ENCODE measurements around the gene SMIM22. TPM values are rescaled to one million over a fixed set of nuclear protein-coding genes. Genes with fewer than 3 reads are reported as not detected.

The SMIM22 gene
- total and polyA plus RNA-seq, 2 donors (not counting 3 experiments of a cell fraction or from before 2014, with no cell fraction given) = not detected

DNA sequence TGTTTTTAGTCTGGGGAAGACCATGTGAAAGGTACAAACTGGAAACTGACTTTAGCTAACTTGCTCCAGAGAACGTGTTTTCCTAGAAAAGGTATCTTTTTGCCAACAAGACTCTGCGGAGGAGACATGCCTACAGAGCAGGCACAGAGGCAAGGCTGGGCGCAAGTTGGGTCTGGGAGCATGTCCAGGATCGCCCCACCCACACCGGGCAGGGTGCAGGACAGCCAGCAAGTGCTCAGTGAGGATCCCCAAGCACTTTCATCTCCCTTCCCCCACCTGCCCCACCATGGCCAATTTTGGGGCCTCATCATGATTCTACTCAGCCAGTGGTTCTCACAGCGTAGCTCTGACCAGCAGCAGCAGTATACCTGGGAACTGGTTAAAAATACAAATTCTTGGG, 25.5 kb downstream of the SMIM22 start:
- Histone ChIP-seq H3K4me2 (ENCODE audit: insufficient read depth, low read length) (no peak overlapping the region), H3K9me3 (replicated peaks; ENCODE audit: control insufficient read depth, insufficient read depth, low read length) (no peaks in the 10 kb centered on the region), H3K27me3 (ENCODE audit: control insufficient read depth in 2 of 2, insufficient read depth in 2 of 2, low read length in 2 of 2) (no peaks in the 10 kb centered on the region), H3K4me3 (replicated peaks in 1 of 3; ENCODE audit: insufficient read depth in 1 of 3, low read depth in 1 of 3, low read length in 3 of 3) (no peak overlapping the region), H4K20me1 (replicated peaks; ENCODE audit: control insufficient read depth, extremely low read depth, insufficient read depth, low read length) (no peaks in the 10 kb centered on the region), H2AFZ (ENCODE audit: low read depth, low read length) (no peak overlapping the region), H3K79me2 (ENCODE audit: control insufficient read depth, insufficient read depth, low read length) (no peaks in the 10 kb centered on the region), H3K9me1 (replicated peaks; ENCODE audit: control insufficient read depth, extremely low read depth, insufficient read depth, low read length) (no peaks in the 10 kb centered on the region), H3K36me3 (ENCODE audit: control insufficient read depth in 2 of 2, extremely low read depth in 1 of 2, insufficient read depth in 2 of 2, low read length in 2 of 2) (peaks cover 29 to 46% of the 10 kb centered on the region in 2 experiments), H3K4me1 (ENCODE audit: control insufficient read depth, extremely low read depth, insufficient read depth, low read length) (no peaks in the 10 kb centered on the region), H3K27ac (ENCODE audit: insufficient read depth, low read depth, low read length) (no peak overlapping the region), H3K9ac (replicated peaks; ENCODE audit: extremely low read depth, insufficient read depth, low read length) (no peak overlapping the region)
- intact Hi-C loops (cut with micrococcal nuclease) = no loop called here
- POLR2A ChIA-PET = interaction anchor here (1.3 kb wide), 1 partner anchor 18 kb away, joined by 3 read pairs; the partner anchor contains the start of gene ROGDI
- DNase-seq (ENCODE audit: low read depth, low spot score) (no peak), FAIRE-seq (no peak)
- dilution Hi-C loops (cut with MboI; ENCODE audit: extremely low pct_ligation_motif_present, low sequenced_read_pairs) = no loop called here
- CTCF ChIA-PET = no interaction called here
- no TSS peak for BruUV-seq (replicated peaks)
- TF ChIP-seq MYC (IDR thresholded peaks at IDR 0.05; ENCODE audit: low read depth, low read length) (no peak), POLR2A (IDR thresholded peaks at IDR 0.05; ENCODE audit: low read depth, low read length) (no peak), EZH2 (IDR thresholded peaks at IDR 0.05; ENCODE audit: borderline replicate concordance, low read depth, low read length, severe bottlenecking) (no peak), GATA2 (IDR thresholded peaks at IDR 0.05; ENCODE audit: insufficient read depth, insufficient read length, low read depth, low read length) (no peak), FOS (IDR thresholded peaks at IDR 0.05; ENCODE audit: borderline replicate concordance, insufficient read depth, low read length) (no peak), JUN (IDR thresholded peaks at IDR 0.05; ENCODE audit: borderline replicate concordance, insufficient read depth, insufficient read length, low read depth) (no peak), POLR2AphosphoS5 (IDR thresholded peaks at IDR 0.05; ENCODE audit: insufficient read depth, low read depth, low read length) (no peak)
- TF ChIP-seq, protein P1, sequence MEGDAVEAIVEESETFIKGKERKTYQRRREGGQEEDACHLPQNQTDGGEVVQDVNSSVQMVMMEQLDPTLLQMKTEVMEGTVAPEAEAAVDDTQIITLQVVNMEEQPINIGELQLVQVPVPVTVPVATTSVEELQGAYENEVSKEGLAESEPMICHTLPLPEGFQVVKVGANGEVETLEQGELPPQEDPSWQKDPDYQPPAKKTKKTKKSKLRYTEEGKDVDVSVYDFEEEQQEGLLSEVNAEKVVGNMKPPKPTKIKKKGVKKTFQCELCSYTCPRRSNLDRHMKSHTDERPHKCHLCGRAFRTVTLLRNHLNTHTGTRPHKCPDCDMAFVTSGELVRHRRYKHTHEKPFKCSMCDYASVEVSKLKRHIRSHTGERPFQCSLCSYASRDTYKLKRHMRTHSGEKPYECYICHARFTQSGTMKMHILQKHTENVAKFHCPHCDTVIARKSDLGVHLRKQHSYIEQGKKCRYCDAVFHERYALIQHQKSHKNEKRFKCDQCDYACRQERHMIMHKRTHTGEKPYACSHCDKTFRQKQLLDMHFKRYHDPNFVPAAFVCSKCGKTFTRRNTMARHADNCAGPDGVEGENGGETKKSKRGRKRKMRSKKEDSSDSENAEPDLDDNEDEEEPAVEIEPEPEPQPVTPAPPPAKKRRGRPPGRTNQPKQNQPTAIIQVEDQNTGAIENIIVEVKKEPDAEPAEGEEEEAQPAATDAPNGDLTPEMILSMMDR (IDR thresholded peaks at IDR 0.05; ENCODE audit: extremely low read depth in 1 of 2, insufficient read depth in 1 of 2, low read depth in 1 of 2, low read length in 2 of 2) = no peak
- TF ChIP-seq, protein P2, sequence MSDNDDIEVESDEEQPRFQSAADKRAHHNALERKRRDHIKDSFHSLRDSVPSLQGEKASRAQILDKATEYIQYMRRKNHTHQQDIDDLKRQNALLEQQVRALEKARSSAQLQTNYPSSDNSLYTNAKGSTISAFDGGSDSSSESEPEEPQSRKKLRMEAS (IDR thresholded peaks at IDR 0.05; ENCODE audit: insufficient read depth, insufficient read length) = no peak

Measured in endothelial cell of umbilical vein (primary cell).